Endodermal cell (in vitro differentiated cells): Measurements from ENCODE around the gene TKTL1. TPM values are rescaled to one million over a fixed set of nuclear protein-coding genes. Genes with fewer than 3 reads are reported as not detected.

Source experiments
- DNase-seq: peaks from one replicate; pipeline ENCODE4 v3.0.0-alpha.2; 2017
- H3K27ac ChIP-seq: 2 replicates; pipeline ENCODE4 v1.5.1; 2013; ENCODE audit warnings: mild to moderate bottlenecking, low read depth, low read length, moderate library complexity
- H3K27me3 ChIP-seq: 2 replicates; pipeline ENCODE4 v1.6.1; 2013; ENCODE audit warnings: mild to moderate bottlenecking, low read length, moderate library complexity; ENCODE audit not compliant: insufficient read depth, control insufficient read depth, poor library complexity, severe bottlenecking
- H3K36me3 ChIP-seq: 2 replicates; pipeline ENCODE4 v1.7.0; 2013; ENCODE audit warnings: mild to moderate bottlenecking, low read length, moderate library complexity; ENCODE audit not compliant: control insufficient read depth, insufficient read depth
- H3K4me1 ChIP-seq: one replicate; pipeline ENCODE4 v1.7.0; 2013; ENCODE audit warnings: low read length; ENCODE audit not compliant: control insufficient read depth, insufficient read depth
- H3K4me3 ChIP-seq: 2 replicates; pipeline ENCODE4 v1.5.1; 2013; ENCODE audit warnings: mild to moderate bottlenecking, low read length, moderate library complexity
- H3K9ac ChIP-seq: 2 replicates; pipeline ENCODE4 v1.6.1; 2013; ENCODE audit warnings: mild to moderate bottlenecking, low read length, moderate library complexity; ENCODE audit not compliant: poor library complexity, severe bottlenecking; ENCODE audit errors: extremely low read depth
- H3K9me3 ChIP-seq: 2 replicates; pipeline ENCODE4 v1.6.1; 2013; ENCODE audit warnings: mild to moderate bottlenecking, low read length, moderate library complexity; ENCODE audit not compliant: control insufficient read depth
- H3K27ac Mint-ChIP-seq: 2 replicates; pipeline ENCODE4 v1.8.0; 2020; ENCODE audit warnings: mixed read lengths
- H3K27me3 Mint-ChIP-seq: 2 replicates; pipeline ENCODE4 v1.8.0; 2021; ENCODE audit warnings: mild to moderate bottlenecking, mixed read lengths; ENCODE audit not compliant: insufficient read depth
- H3K36me3 Mint-ChIP-seq: 2 replicates; pipeline ENCODE4 v1.8.0; 2020; ENCODE audit warnings: low read depth, mixed read lengths
- H3K4me1 Mint-ChIP-seq: 2 replicates; pipeline ENCODE4 v1.8.0; 2020; ENCODE audit warnings: mixed read lengths
- H3K4me3 Mint-ChIP-seq: 2 replicates; pipeline ENCODE4 v1.8.0; 2020; ENCODE audit warnings: mild to moderate bottlenecking, moderate library complexity, mixed read lengths
- H3K9me3 Mint-ChIP-seq: 2 replicates; pipeline ENCODE4 v1.8.0; 2020; ENCODE audit warnings: mild to moderate bottlenecking, mixed read lengths
- WGBS, 2 experiments: methylation state at CpG; one replicate each; pipeline versions ENCODE4 v1.1.5 to v1.1.7; 2013; ENCODE audit warnings: missing lambda C conversion rate in 2 of 2, mixed read lengths in 1 of 2; ENCODE audit not compliant: insufficient coverage in 1 of 2, insufficient read length in 1 of 2; 5-methylcytosine and 5-hydroxymethylcytosine counted together
- total RNA-seq, 2 donors: library from RNA; stranded (reverse); fragmentation: NEBNext Ultra II Directional in 1 of 2; extraction: Animal tissue kit (Norgen Biotek cat#: 25700) in 1 of 2; gene quantifications; 2 replicates in 1 of 2; 3 replicates in 1 of 2; pipeline ENCODE4 v1.2.1, GENCODE V29; 2021
- TF ChIP-seq, protein P1 (sequence below): fragments of 200-600 bp; sonication (generic); conservative IDR thresholded peaks from 2 replicates; pipeline ENCODE4 v1.5.0; 2021; ENCODE audit warnings: antibody characterized with exemption, mild to moderate bottlenecking

The TKTL1 gene
- total RNA-seq, 2 donors from 2014 or later = not detected

DNA sequence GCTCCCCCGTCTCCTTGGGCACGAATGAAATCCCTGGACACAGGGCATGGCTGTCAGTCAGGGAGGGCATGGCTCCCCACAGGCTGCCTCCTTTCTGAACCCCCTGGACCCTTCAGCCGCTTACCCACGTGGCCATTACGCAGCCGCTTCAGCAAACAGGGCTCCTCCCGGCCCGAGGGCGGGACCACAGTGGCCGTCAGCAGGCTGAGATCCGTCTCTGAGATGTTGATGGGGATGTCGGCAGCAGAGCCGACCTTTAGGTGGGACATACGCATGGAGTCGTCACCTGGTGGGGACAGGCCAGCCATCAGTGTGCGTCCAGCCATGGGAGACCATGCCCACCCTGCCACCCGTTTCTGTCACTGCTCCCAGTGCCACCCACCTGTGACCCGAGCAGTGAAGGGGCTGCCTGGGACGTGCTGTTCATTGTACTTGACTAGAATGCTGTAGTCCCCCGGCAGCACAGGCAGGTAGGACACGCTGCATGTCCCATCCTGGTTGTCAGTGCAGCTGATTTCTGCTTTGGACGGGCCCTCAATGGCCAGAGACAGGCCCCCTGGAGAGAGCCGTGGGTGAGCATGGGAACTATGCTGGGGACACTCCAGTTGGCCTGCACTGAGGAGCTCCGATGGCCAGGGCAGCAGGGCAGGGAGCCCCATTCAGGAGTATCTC lies 57.7 kb downstream of the TKTL1 start:
- Mint-ChIP-seq H3K27ac (peak overlapping the region; percentile 30), H3K36me3 (peaks cover 38% of the 10 kb centered on the region), H3K9me3 (peaks cover 45% of the 10 kb centered on the region), H3K4me1 (no peaks in the 10 kb centered on the region), H3K27me3 (no peaks in the 10 kb centered on the region), H3K4me3 (no peak overlapping the region)
- H3K27ac ChIP-seq = no peak overlapping the region
- no peaks in the 10 kb centered on the region for H3K4me1 ChIP-seq
- H3K4me3 ChIP-seq = no peak overlapping the region
- H3K9me3 ChIP-seq = no peaks in the 10 kb centered on the region
- 96 to 100% methylated on average over 10 to 24 of the region's 24 CpGs for WGBS, 2 experiments
- H3K36me3 ChIP-seq = peaks cover 67% of the 10 kb centered on the region
- TF ChIP-seq, protein P1, sequence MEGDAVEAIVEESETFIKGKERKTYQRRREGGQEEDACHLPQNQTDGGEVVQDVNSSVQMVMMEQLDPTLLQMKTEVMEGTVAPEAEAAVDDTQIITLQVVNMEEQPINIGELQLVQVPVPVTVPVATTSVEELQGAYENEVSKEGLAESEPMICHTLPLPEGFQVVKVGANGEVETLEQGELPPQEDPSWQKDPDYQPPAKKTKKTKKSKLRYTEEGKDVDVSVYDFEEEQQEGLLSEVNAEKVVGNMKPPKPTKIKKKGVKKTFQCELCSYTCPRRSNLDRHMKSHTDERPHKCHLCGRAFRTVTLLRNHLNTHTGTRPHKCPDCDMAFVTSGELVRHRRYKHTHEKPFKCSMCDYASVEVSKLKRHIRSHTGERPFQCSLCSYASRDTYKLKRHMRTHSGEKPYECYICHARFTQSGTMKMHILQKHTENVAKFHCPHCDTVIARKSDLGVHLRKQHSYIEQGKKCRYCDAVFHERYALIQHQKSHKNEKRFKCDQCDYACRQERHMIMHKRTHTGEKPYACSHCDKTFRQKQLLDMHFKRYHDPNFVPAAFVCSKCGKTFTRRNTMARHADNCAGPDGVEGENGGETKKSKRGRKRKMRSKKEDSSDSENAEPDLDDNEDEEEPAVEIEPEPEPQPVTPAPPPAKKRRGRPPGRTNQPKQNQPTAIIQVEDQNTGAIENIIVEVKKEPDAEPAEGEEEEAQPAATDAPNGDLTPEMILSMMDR = no peak
- no peak overlapping the region for H3K9ac ChIP-seq
- no peaks in the 10 kb centered on the region for H3K27me3 ChIP-seq
- DNase-seq = no peak

DNA sequence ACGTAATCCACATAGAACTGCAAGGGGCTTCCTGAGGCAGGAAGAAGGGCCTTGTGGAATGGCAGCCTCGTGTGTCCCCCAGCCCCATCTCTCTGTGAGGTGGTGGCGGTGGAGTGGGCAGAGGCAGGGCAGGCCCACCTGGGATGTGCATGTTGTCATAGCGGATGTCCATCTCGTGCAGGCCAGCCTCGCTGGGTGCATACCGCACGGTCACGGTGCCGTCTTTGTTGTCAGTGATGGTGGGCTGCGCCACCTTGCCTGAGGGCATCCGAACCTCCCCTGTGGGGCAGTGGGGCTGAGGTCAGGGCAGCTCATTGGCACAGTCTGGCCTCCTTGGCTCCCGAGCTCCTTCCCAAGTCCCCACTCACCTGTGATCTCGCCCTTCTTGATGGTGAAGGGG lies 58.4 kb downstream of the TKTL1 start:
- 80 to 96% methylated on average over 1 to 14 of the region's 14 CpGs for WGBS, 2 experiments
- no peak for DNase-seq
- Histone ChIP-seq H3K27me3 (no peaks in the 10 kb centered on the region), H3K36me3 (peaks cover 72% of the 10 kb centered on the region), H3K9me3 (no peaks in the 10 kb centered on the region), H3K27ac (no peak overlapping the region), H3K4me1 (no peaks in the 10 kb centered on the region), H3K4me3 (no peak overlapping the region), H3K9ac (no peak overlapping the region)
- no peaks in the 10 kb centered on the region for H3K4me1 Mint-ChIP-seq
- peaks cover 40% of the 10 kb centered on the region for H3K36me3 Mint-ChIP-seq
- TF ChIP-seq, protein P1 = no peak
- H3K4me3 Mint-ChIP-seq = no peak overlapping the region
- H3K27me3 Mint-ChIP-seq = no peaks in the 10 kb centered on the region
- H3K9me3 Mint-ChIP-seq = peaks cover 51% of the 10 kb centered on the region
- H3K27ac Mint-ChIP-seq = no peak overlapping the region

DNA sequence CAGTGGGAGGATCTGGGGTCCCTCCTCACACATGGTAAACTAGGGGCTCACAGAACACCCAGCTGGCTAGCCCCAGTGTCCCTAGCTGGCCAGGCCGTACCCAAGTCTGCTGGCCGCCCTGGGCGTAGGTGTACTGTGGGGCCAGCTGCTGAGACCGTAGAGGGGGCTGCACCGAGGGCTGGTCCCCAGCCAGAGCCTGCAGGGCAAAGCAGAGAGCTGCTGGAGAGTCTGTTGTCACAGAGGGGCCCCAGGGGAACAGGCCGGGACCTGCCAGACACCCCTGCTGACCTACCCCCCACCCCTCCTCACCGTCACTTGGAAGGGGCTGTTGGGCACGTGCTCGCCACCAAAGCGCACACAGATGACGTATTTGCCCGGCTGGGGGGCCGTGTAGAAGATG lies 58.9 kb downstream of the TKTL1 start:
- Histone ChIP-seq H3K9ac (no peak overlapping the region), H3K27me3 (no peaks in the 10 kb centered on the region), H3K27ac (no peak overlapping the region), H3K36me3 (peaks cover 70% of the 10 kb centered on the region), H3K4me1 (no peaks in the 10 kb centered on the region), H3K9me3 (no peaks in the 10 kb centered on the region), H3K4me3 (no peak overlapping the region)
- Mint-ChIP-seq H3K36me3 (peaks cover 41% of the 10 kb centered on the region), H3K4me1 (no peaks in the 10 kb centered on the region), H3K9me3 (peaks cover 52% of the 10 kb centered on the region), H3K4me3 (no peak overlapping the region), H3K27me3 (no peaks in the 10 kb centered on the region), H3K27ac (no peak overlapping the region)
- no peak for DNase-seq
- TF ChIP-seq, protein P1 = no peak
- WGBS, 2 experiments = 92 to 95% methylated on average over 8 to 13 of the region's 13 CpGs
